Measurements from ENCODE around the gene GALNT14. TPM values are rescaled to one million over a fixed set of nuclear protein-coding genes. Genes with fewer than 3 reads are reported as not detected.

The GALNT14 gene
- total RNA-seq, 1 donor from 2014 or later: 1.7 TPM

DNA sequence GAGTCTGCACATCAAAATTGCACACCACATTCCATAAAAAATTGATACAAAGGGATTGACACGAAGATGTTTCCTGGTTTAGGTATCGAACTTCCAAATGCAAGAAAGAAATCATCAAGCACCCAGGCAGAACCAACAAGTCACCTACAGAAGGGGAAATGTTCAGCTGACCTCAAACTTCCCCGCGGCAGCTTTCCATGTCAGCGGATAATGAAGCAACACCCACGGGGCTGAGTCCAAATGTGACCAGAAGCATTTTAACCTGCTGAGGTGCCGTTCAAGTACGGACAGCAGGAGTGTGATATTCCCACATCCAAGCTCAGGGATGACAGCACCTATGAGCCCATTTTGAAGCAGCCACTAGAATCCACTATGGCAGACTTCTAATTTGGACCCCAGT, 124.9 kb downstream of the GALNT14 start:
- no peak overlapping the region for H3K27ac Mint-ChIP-seq
- no peak for DNase-seq (ENCODE audit: low spot score in 2 of 2, unreplicated experiment in 2 of 2)
- peaks cover 20% of the 10 kb centered on the region for H3K27me3 Mint-ChIP-seq (ENCODE audit: low read depth)
- TF ChIP-seq CTCF (IDR thresholded peaks at IDR 0.05; ENCODE audit: unreplicated experiment): no peak
- peaks cover 5% of the 10 kb centered on the region for H3K4me1 Mint-ChIP-seq
- H3K9me3 Mint-ChIP-seq: no peaks in the 10 kb centered on the region
- no peaks in the 10 kb centered on the region for H3K36me3 Mint-ChIP-seq
- no peak overlapping the region for H3K4me3 Mint-ChIP-seq

DNA sequence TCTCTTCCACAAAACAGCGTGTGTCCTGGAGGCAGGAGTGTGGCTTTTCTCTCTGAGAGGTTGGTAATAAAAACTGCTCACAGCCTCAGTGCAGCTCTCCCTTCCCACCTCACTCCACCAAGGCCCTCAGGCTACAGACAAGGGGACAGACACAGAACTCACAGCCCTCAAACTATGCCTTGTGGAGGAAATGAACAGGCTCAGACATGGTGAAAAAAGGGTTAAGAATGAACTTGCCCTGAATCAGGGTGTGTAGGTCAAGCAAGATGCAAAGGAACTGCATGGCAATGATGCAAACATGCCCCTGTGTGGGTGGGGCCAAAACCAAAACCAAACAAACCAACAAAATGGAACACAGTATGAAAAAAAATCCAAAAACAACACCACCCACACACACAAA, 125.8 kb downstream of the GALNT14 start:
- peaks cover 5% of the 10 kb centered on the region for H3K4me1 Mint-ChIP-seq
- no peaks in the 10 kb centered on the region for H3K36me3 Mint-ChIP-seq
- no peaks in the 10 kb centered on the region for H3K9me3 Mint-ChIP-seq
- TF ChIP-seq CTCF (IDR thresholded peaks at IDR 0.05; ENCODE audit: unreplicated experiment): no peak
- H3K4me3 Mint-ChIP-seq: no peak overlapping the region
- DNase-seq (ENCODE audit: low spot score in 2 of 2, unreplicated experiment in 2 of 2): no peak
- H3K27me3 Mint-ChIP-seq (ENCODE audit: low read depth): peaks cover 28% of the 10 kb centered on the region
- no peak overlapping the region for H3K27ac Mint-ChIP-seq

- no peaks in the 10 kb centered on the region for H3K36me3 Mint-ChIP-seq
- peaks cover 5% of the 10 kb centered on the region for H3K4me1 Mint-ChIP-seq
These were observed 126.7 kb downstream of the GALNT14 start for GRCh38 chr2:31011587-31011986.

DNA sequence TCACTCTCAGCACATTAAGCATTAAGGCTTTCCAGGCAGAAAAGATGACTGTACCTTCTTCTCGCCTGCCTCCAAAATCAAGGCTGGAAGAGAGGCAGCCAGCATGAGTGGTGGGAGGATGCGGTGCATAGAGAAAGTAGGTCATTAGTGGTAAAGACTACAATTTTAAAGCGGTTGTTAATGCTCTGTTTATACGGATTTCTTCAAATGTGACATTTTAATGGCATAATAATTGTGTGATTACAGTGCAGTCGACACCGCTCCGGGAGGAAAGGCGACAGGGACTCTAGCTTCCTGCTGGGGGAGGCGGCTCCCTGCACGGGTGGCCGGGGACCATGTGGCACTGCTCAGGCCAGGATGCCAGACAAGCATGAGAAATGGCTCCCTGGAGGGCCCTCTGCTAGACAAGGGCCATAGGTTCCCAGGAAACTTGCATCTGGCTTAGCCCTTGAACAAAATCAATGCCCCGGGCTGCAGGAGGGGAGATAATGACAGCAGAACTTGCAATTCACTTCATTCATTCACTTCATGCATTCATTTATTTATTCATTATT, 129.6 kb downstream of the GALNT14 start:
- no peak overlapping the region for H3K27ac Mint-ChIP-seq
- no peak for DNase-seq (ENCODE audit: low spot score in 2 of 2, unreplicated experiment in 2 of 2)
- no peak for TF ChIP-seq CTCF (IDR thresholded peaks at IDR 0.05; ENCODE audit: unreplicated experiment)
- H3K36me3 Mint-ChIP-seq: no peaks in the 10 kb centered on the region
- H3K27me3 Mint-ChIP-seq (ENCODE audit: low read depth): peaks cover 61% of the 10 kb centered on the region
- no peaks in the 10 kb centered on the region for H3K9me3 Mint-ChIP-seq
- no peak overlapping the region for H3K4me3 Mint-ChIP-seq
- H3K4me1 Mint-ChIP-seq: peaks cover 9% of the 10 kb centered on the region

More at GRCh38 chr2:31011587-31011986, 126.7 kb downstream of the GALNT14 start:
- Mint-ChIP-seq H3K9me3 (no peaks in the 10 kb centered on the region), H3K27me3 (ENCODE audit: low read depth) (peaks cover 36% of the 10 kb centered on the region), H3K27ac (no peak overlapping the region), H3K4me3 (no peak overlapping the region)
- no peak for TF ChIP-seq CTCF (IDR thresholded peaks at IDR 0.05; ENCODE audit: unreplicated experiment)
- no peak for DNase-seq (ENCODE audit: low spot score in 2 of 2, unreplicated experiment in 2 of 2)

DNA sequence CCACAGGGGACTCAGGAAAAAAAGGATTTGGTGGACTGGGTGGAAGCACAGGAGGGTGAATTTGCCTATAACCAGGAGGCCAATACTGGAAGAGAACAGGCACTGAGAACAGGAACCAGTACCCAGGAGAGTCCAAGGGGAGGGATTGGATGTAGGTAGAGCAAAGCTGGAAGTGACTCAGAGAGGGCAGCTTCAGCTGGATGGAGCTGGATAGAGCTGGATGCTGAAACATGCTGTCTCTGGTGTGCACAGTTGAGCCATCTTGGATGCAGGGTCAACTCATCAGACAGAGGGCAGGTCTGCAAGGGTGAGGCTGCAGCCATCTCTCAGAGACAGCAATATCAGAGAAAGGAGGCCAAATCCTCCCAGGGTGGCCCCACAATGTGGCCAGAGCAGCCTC, 134.0 kb downstream of the GALNT14 start:
- Mint-ChIP-seq H3K36me3 (no peaks in the 10 kb centered on the region), H3K4me1 (peaks cover 19% of the 10 kb centered on the region), H3K27ac (no peak overlapping the region), H3K9me3 (no peaks in the 10 kb centered on the region), H3K4me3 (no peak overlapping the region), H3K27me3 (ENCODE audit: low read depth) (peaks cover 45% of the 10 kb centered on the region)
- TF ChIP-seq CTCF (IDR thresholded peaks at IDR 0.05; ENCODE audit: unreplicated experiment): no peak
- no peak for DNase-seq (ENCODE audit: low spot score in 2 of 2, unreplicated experiment in 2 of 2)

DNA sequence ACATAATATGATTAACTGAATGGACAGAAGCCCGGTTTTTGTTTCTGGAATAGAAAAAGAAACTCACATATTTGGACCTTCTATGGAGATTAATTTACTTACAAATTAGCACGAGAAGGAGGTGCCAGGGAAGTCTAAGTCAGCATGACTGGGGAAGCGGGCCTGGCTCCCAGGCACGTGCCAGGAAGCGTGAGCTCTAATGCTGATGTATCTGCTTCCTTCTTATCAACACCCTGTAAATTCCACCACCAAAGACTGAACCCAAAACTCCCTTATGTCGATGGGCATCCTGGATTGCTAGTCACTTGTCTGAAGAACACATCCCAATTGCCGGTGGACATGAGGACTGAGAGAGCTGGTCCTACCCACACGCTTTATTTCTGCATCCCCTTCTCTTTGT, 134.5 kb downstream of the GALNT14 start:
- Mint-ChIP-seq H3K27ac (no peak overlapping the region), H3K9me3 (no peaks in the 10 kb centered on the region), H3K4me1 (peaks cover 24% of the 10 kb centered on the region), H3K27me3 (ENCODE audit: low read depth) (peaks cover 44% of the 10 kb centered on the region), H3K36me3 (no peaks in the 10 kb centered on the region), H3K4me3 (no peak overlapping the region)
- DNase-seq (ENCODE audit: low spot score in 2 of 2, unreplicated experiment in 2 of 2): no peak
- no peak for TF ChIP-seq CTCF (IDR thresholded peaks at IDR 0.05; ENCODE audit: unreplicated experiment)

Data from mesothelial cell of epicardium (in vitro differentiated cells).